ENCODE measurements around the gene SELENOV. TPM values are rescaled to one million over a fixed set of nuclear protein-coding genes. Genes with fewer than 3 reads are reported as not detected.

SELENOV gene
- total RNA-seq, 4 donors from 2014 or later = 2.5 to 4.4 (median 3.3) TPM

GRCh38 chr19:39516270-39516669, 1.3 kb downstream of the SELENOV start:
- Histone ChIP-seq H3K4me3 (replicated peaks in 1 of 3) (peak overlapping the region in 1 of 3 donors; percentile 58), H3K36me3 (no peaks in the 10 kb centered on the region), H3K9me3 (no peaks in the 10 kb centered on the region), H3K27ac (no peak overlapping the region), H3K27me3 (no peaks in the 10 kb centered on the region), H3K4me1 (peaks cover 21 to 48% of the 10 kb centered on the region in 2 donors)
- WGBS, 2 donors = 29 to 31% methylated on average over 6 of the region's 6 CpGs
- TF ChIP-seq CTCF (IDR thresholded peaks at IDR 0.05) (no peak), POLR2A (IDR thresholded peaks at IDR 0.05) (no peak)
- peak in 1 of 2 donors; percentile 10 for DNase-seq
- intact Hi-C loops (cut with DNase I) = no loop called here

GRCh38 chr19:39517432-39517831, 2.5 kb downstream of the SELENOV start:
- no peak for DNase-seq
- Histone ChIP-seq H3K27me3 (no peaks in the 10 kb centered on the region), H3K4me3 (replicated peaks in 1 of 3) (no peak overlapping the region), H3K9me3 (no peaks in the 10 kb centered on the region), H3K27ac (no peak overlapping the region), H3K4me1 (peaks cover 21 to 50% of the 10 kb centered on the region in 2 donors), H3K36me3 (no peaks in the 10 kb centered on the region)
- intact Hi-C loops (cut with DNase I) = no loop called here
- 80 to 81% methylated on average over 3 of the region's 3 CpGs for WGBS, 2 donors
- TF ChIP-seq CTCF (IDR thresholded peaks at IDR 0.05) (no peak), POLR2A (IDR thresholded peaks at IDR 0.05) (no peak)

GRCh38 chr19:39518458-39518857, 3.5 kb downstream of the SELENOV start:
- H3K4me1 ChIP-seq = peaks cover 21 to 50% of the 10 kb centered on the region in 2 donors
- H3K27ac ChIP-seq = peak overlapping the region in 2 of 3 donors; percentile 87 to 89
- DNase-seq = no peak
- H3K36me3 ChIP-seq = no peaks in the 10 kb centered on the region
- H3K27me3 ChIP-seq = no peaks in the 10 kb centered on the region
- 74 to 78% methylated on average over 5 of the region's 5 CpGs for WGBS, 2 donors
- no peak overlapping the region for H3K4me3 ChIP-seq (replicated peaks in 1 of 3)
- no peaks in the 10 kb centered on the region for H3K9me3 ChIP-seq
- TF ChIP-seq CTCF (IDR thresholded peaks at IDR 0.05) (no peak), POLR2A (IDR thresholded peaks at IDR 0.05) (no peak)
- intact Hi-C loops (cut with DNase I) = no loop called here

- Histone ChIP-seq H3K9me3 (no peaks in the 10 kb centered on the region), H3K36me3 (no peaks in the 10 kb centered on the region), H3K4me3 (replicated peaks in 1 of 3) (no peak overlapping the region), H3K4me1 (peaks cover 21 to 50% of the 10 kb centered on the region in 2 donors), H3K27ac (peak overlapping the region; percentile 87 to 90 (median 89)), H3K27me3 (no peaks in the 10 kb centered on the region)
- 68 to 70% methylated on average over 9 of the region's 9 CpGs for WGBS, 2 donors
- intact Hi-C loops (cut with DNase I) = no loop called here
- TF ChIP-seq CTCF (IDR thresholded peaks at IDR 0.05) = no peak
- TF ChIP-seq POLR2A (IDR thresholded peaks at IDR 0.05) = no peak
- DNase-seq = no peak
Measured at GRCh38 chr19:39518975-39519374, 4.0 kb downstream of the SELENOV start.

- no peak overlapping the region for H3K4me3 ChIP-seq (replicated peaks in 1 of 3)
- H3K27ac ChIP-seq = peak overlapping the region; percentile 87 to 90 (median 89)
- peak in 1 of 2 donors; percentile 11 for DNase-seq
- H3K36me3 ChIP-seq = no peaks in the 10 kb centered on the region
- intact Hi-C loops (cut with DNase I) = no loop called here
- WGBS, 2 donors = 79 to 82% methylated on average over 8 of the region's 8 CpGs
- no peaks in the 10 kb centered on the region for H3K9me3 ChIP-seq
- no peaks in the 10 kb centered on the region for H3K27me3 ChIP-seq
- H3K4me1 ChIP-seq = peaks cover 12 to 38% of the 10 kb centered on the region in 2 donors
- TF ChIP-seq POLR2A (IDR thresholded peaks at IDR 0.05) = no peak
- no peak for TF ChIP-seq CTCF (IDR thresholded peaks at IDR 0.05)
Measured at GRCh38 chr19:39520541-39521484, 5.9 kb downstream of the SELENOV start.

Data from thyroid gland (tissue), 4 donors.